ENCODE data around the gene OAF.
"Not testable (repeated sequence)": the region's sequence is repeated elsewhere in the genome, so short reads cannot be mapped to it uniquely, and the experiment has no call there.

Gene OAF

GRCh38 chr11:120210626-120211521 lies at the start of gene OAF:
OAF (plus strand) TSS chr11:120211032; CDS start chr11:120211280, 248 bp downstream.
- DNase-seq = peak; percentile 29 to 41

GRCh38 chr11:120167659-120168058 lies 43.2 kb upstream of the OAF start:
- no peak for DNase-seq

GRCh38 chr11:120168108-120168959 lies 42.5 kb upstream of the OAF start:
- no peak for DNase-seq

GRCh38 chr11:120168960-120169681 lies 41.7 kb upstream of the OAF start:
- no peak for DNase-seq

- DNase-seq = no peak
These were observed 40.7 kb upstream of the OAF start for GRCh38 chr11:120169981-120170698.

GRCh38 chr11:120170741-120171261 lies 40.0 kb upstream of the OAF start:
- no peak for DNase-seq

- peak; percentile 33 to 35 for DNase-seq
These were observed 38.5 kb upstream of the OAF start for GRCh38 chr11:120172054-120172911.

- DNase-seq = no peak
These were observed 37.7 kb upstream of the OAF start for GRCh38 chr11:120173019-120173705.

- no peak for DNase-seq
These were observed 37.0 kb upstream of the OAF start for GRCh38 chr11:120173807-120174206.

GRCh38 chr11:120174866-120175265 lies 36.0 kb upstream of the OAF start:
- no peak for DNase-seq

- DNase-seq = no peak
These were observed 32.2 kb upstream of the OAF start for GRCh38 chr11:120178561-120179056.

- DNase-seq = no peak
These were observed 31.7 kb upstream of the OAF start for GRCh38 chr11:120179057-120179672.

- DNase-seq = not testable (repeated sequence)
These were observed 30.8 kb upstream of the OAF start for GRCh38 chr11:120180063-120180462.

GRCh38 chr11:120180551-120181232 lies 30.1 kb upstream of the OAF start:
- no peak for DNase-seq

GRCh38 chr11:120181376-120181975 lies 29.4 kb upstream of the OAF start:
- DNase-seq = no peak

- DNase-seq = no peak
These were observed 28.5 kb upstream of the OAF start for GRCh38 chr11:120182372-120182771.

- DNase-seq = no peak
These were observed 27.9 kb upstream of the OAF start for GRCh38 chr11:120182790-120183491.

- DNase-seq = no peak
These were observed 27.1 kb upstream of the OAF start for GRCh38 chr11:120183701-120184141.
